ENCODE data around the gene LRP1-AS.

DNA sequence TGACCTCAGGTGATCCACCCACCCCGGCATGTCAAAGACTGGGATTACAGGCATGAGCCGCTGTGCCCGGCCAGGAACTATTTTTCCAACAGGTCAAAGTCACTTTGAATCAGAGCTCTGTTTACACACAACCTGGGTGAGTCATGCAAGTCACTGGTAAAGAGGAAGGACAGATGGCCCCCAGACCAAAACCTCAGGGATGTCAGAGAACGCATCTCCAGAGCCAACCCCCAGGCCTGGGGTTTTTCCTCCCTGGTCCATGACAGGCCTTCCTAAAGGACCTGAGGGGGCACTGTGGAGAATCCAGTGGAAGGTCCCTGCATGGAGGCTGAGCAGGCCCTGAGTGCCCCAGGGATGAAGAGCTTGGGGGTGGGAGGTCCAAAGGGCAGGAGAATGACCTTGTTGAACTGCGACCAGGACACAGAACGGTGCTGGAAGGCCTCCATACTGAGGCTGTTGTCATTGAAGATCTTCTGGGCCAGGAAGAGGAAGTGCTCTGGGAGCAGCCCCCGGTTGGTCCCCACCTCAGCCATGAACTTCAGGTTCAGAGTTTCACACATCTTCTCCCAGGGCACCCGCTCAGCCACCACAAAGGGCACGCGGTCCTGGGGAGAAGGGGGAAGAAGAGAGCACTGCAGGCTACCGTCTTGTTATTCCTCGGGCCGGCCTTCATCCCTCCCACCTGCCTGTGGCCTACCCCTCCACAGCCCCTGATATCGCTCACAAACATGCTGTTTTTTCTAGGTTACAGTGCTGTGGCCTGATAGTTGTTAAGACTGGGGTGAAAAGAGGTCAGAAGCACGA is 45.3 kb downstream of the LRP1-AS start:
- TF ChIP-seq, protein P1, sequence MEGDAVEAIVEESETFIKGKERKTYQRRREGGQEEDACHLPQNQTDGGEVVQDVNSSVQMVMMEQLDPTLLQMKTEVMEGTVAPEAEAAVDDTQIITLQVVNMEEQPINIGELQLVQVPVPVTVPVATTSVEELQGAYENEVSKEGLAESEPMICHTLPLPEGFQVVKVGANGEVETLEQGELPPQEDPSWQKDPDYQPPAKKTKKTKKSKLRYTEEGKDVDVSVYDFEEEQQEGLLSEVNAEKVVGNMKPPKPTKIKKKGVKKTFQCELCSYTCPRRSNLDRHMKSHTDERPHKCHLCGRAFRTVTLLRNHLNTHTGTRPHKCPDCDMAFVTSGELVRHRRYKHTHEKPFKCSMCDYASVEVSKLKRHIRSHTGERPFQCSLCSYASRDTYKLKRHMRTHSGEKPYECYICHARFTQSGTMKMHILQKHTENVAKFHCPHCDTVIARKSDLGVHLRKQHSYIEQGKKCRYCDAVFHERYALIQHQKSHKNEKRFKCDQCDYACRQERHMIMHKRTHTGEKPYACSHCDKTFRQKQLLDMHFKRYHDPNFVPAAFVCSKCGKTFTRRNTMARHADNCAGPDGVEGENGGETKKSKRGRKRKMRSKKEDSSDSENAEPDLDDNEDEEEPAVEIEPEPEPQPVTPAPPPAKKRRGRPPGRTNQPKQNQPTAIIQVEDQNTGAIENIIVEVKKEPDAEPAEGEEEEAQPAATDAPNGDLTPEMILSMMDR (IDR thresholded peaks at IDR 0.05) = no peak
- no peak for TF ChIP-seq POLR2A (IDR thresholded peaks at IDR 0.05)
